ENCODE results near the gene MYOZ3.

MYOZ3 gene, protein sequence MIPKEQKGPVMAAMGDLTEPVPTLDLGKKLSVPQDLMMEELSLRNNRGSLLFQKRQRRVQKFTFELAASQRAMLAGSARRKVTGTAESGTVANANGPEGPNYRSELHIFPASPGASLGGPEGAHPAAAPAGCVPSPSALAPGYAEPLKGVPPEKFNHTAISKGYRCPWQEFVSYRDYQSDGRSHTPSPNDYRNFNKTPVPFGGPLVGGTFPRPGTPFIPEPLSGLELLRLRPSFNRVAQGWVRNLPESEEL

DNA sequence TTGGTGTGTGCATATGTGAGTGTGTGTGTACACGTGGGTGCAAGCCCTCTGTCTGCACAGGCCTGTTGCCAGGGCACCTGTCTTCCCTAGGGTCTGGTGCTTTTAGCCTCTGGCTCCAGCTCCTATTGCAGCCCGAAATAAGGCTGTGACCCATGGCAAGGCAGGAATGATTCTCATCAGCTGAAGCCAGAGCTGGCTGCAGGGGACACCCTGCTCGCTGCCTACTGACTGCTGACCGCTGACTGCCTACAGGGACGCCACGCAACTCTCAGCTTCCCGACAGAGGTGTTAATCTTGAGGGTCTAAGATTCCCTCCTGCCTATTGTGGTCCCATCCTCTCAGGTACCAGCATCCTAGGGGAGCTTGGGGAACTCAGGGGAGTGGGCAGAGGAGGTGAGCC, at the start of gene MYOZ3:
Gene MYOZ3 (plus strand): TSS at position 166 of the 400 bp plus-strand sequence. CDS start 1,691 bp downstream, outside the sequence.
- no peak for DNase-seq

DNA sequence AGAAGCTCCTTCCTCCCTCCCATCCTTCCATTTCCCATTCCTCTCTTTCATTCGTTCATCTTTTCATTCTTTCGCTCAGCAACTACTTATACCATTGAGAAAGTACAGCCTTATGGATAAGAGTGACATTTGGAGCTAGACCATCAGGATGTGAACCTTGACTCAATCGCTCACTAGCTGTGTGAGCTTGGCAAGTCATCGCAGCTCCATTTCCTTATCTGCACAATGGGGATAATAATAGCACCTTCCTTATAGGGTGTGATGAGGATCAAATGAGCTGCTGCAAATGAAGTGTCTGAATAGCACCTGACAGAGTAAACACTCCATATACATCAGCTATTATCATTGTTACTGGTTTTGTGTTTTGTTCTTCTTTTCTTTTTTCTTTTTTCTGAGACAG, 48.6 kb upstream of the MYOZ3 start:
- no peak for DNase-seq

- no peak for DNase-seq
These were observed 48.0 kb upstream of the MYOZ3 start for GRCh38 chr5:150612905-150613670.

DNA sequence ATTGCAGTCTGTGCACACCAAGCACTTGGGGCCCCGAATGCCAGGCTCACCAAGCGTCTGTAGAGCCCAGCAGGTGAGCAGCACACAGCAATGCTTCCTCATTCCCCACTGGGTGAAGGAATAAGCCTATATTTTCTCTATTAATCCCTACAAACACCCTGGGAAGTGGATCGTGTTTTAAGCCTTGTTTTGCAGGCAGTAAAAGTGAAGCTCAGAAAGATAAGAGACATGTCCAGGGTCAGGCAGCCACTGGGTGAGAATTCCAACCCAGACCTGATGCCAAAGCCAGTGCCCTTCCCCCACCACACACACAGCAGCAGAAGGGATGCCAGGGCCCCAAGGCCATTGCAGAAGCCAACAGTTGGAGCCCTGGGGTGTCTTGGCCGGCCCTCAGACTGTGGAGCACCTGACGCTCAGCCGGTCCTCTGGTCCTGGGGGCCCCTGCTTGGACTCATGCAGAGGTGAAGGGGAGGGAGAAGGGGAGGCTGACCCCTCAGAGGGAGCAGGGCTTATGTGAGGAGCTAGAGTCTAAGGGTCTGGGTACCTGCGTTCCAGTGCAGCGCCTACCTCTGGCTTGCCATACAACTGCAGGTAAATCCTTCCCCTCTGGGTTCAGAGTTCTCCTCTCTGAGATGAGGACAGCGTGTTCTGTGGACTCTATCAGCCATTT, 46.9 kb upstream of the MYOZ3 start:
- DNase-seq, result no peak

DNA sequence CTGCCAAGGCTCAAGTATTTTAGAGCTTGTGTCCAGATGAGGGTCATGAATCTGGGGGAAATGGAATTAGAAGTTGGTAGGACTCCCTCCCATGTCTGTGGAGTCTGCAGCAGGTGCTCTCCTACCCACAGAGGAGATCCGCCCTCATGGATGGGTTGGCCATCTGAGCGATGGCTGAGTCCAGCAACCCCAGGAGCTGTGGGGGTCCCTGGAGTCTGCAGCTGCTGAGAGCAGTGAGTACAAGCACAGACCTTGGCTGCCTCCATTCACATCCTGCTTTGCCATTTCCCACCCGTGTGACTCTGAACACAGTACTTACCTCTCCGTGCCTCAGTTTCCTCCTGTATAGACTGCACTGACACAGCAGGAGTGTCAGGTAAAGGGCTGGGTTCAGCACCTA, 46.4 kb upstream of the MYOZ3 start:
- no peak for DNase-seq

GRCh38 chr5:150615141-150615699, 45.8 kb upstream of the MYOZ3 start:
- no peak for DNase-seq

DNA sequence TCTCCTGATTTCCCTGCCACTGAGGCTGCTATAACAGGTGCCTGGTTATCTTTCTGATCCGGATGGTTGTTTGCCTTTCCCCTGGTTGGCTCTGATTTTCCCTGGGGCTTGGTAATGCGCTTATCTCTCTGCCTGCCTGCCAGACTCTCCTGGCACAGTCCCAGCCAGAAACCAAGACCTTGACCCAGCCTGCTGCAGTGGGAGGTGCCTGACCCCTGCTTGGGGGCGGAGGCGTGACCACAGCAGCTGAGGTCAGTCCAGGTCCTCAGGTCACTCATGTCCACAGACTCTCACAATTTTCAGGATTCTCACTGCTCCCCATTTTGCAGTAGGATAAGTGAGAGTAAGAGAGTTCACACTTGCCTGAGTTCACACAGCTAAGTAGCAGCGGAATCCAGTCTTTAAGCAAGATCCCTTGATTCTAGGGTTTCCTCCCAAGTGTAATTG, 45.0 kb upstream of the MYOZ3 start:
- DNase-seq, result no peak

GRCh38 chr5:150616506-150616905, 44.5 kb upstream of the MYOZ3 start:
- DNase-seq, result no peak

GRCh38 chr5:150618163-150618562, 42.9 kb upstream of the MYOZ3 start:
- DNase-seq, result no peak

DNA sequence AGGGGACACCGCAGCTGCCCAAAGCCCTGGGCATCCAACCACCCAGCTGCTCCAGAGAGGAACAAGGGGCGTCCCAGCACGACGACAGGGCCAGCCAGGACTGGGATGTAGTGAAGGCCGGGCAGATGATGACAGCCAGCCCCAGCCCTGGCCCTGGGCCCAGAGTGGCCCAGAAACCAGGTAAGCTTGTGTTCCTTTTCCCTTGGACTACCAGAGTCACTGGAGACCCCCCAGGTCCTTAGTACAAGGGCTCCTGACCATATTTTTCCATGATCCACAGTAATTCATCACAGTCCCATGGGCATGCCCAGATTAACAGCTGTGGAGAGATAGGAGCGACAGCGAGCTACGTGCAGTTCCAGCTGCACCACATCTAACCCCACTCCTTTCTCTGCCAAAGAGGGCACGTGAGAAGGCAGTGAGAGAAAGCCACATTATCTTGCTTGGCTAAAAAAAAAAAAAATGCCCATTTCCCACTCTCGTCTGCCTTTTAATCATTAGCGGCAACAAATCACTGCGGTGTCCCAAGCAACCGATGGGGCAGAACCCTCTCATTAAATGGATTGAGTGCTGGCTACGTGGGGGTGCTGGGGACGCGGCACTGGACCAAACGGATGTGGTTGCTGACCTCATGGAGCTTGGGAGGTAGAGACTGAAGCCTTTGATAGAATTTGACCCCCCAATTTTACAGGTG, 42.3 kb upstream of the MYOZ3 start:
- no peak for DNase-seq

DNA sequence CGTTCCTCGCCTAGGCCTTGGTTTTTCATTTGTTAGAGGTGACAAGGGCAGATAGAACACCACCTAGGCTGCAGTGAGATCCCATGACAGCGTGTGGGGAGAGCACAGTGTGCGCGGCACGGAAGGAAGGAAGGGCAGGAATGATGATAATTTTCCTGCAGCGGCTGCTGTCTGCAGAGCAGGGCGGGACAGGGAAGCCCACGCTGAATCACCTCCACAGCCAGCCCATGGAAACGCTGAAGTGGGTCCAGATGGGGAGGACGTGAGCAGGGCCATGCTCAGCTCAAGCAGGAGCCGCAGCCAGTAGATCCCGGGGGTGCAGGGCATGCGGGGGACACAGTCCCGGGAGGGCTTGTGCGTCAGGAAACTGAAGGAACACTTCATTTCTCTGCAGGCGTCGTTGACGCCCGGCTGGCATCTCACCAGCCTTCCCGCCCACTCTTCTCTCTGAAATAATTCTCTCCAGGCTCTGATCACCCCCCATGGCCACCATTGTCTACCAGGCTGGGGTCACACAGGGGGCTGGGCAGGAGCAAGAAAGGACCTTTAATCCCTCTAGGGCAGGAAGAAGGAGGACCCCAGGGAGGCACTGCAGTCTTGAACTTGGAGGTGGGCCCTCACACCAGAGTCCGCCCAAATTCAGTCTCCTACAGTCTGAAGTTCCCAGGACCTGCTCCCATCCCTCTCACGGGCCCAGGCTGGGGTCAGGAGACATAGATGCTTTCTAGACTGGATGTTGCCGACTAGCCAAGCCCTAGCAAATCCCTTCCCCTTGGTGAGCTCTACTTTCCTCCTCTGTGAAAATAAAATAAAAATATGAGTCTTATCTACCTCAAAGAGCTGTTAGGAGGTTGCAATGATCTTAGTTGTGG, 41.5 kb upstream of the MYOZ3 start:
- no peak for DNase-seq

DNA sequence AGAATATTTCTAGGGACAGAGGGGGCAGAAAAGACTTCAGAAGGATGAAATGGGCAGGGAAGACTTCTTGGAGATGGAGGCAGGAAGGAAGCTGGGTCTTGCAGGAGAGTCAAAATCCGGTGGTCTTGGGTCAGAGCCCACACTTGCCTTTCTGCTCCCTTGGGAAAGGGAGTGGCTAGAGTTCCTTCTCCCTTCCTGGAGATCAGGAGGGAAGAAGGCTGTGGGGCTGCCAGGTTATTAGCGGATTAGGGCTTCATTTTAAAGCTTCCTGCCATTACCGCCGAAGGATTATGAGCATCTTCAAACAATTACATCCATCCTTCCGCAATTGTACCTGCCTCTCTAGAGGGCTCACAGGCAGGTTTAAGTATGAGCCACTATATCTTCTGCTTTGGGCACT, 39.8 kb upstream of the MYOZ3 start:
- DNase-seq, result no peak

GRCh38 chr5:150622157-150622556, 38.9 kb upstream of the MYOZ3 start:
- DNase-seq, result no peak

GRCh38 chr5:150623152-150623877, 37.7 kb upstream of the MYOZ3 start:
- DNase-seq, result no peak

DNA sequence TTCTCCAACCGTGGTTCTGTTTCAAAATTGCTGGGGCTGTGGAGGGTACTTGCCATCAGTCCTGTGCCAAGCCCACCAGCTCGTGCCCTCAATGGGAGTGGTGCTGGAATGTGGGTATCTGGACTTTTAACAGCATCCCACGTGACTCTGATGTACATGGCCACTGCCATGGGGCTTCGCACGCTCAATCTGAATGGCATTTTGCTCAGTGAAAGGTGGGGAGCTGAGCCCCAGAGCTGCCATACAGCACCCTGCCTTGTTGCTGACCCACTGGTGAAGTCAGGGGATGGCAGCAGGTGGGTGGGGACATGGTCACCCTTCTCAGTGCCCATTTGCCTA, 37.2 kb upstream of the MYOZ3 start:
- no peak for DNase-seq

DNA sequence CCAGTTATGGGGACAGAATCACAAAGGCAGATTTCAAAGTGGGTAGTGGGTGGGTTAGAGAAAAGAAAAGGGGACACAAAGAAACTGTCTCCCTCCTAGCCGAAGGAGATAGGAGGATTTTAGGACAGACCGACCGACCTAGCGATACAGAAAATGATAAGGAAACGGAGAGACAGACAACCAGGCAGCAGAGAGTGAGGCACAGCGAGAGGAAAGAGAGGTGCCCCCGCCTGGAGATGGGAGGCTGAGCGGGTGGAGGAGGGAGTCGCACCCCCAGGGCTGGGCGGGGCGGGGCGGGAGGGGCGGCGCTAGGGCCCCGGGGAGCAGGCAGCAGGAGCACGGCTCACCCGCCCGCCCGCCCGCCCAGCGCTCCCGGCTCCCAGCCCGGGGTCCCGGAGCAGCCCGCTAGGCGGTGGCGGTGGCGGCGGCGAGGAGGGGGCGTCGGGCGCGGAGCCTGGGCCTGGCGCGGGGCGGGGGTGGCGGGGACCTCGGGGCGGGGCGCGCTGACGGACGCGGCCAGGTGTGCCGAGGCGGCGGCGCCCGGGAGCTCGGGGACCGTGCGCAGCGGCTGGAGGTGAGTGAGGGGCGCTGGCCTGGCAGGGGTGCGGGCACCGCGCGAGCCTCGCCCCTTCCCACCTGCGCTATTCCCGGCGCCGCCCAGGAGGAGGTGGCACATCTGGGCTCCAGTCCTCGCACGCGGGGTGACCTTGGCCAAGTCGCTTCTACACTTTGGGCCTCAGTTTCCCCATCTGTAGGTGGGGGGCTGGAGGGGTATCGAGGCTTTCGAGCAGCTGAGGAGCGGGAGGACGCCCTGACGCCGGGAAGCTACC, 36.5 kb upstream of the MYOZ3 start:
- DNase-seq, result no peak

GRCh38 chr5:150625164-150625535, 35.9 kb upstream of the MYOZ3 start:
- no peak for DNase-seq

GRCh38 chr5:150625831-150626746, 35.0 kb upstream of the MYOZ3 start:
- DNase-seq, result no peak

DNA sequence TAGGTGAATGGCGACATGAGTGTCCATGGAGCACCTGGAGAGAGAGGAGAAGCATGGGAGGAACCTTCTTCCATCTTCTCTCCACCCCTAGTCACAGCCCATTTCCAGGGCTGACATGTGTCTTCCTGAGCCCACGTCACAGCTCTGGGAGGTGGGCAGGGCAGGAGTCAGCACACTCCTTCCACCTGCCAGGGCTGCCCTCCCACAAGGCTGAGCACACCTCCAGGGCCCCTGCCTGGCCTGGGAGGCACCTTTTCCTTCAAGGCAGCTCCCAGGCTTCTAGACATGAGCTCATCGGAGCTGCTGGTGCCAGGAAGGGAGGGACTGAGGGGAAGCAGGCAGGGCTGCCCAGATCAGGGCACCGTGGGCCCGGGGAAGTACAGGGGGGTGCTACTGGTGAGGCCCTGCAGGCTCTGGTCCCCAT, 34.2 kb upstream of the MYOZ3 start:
- DNase-seq, result no peak
